IPS-18a (cell line): ENCODE results near the gene FRMD3.

Experiments used
- H3K27ac ChIP-seq: one replicate; pipeline ENCODE4 v1.5.1; 2013; ENCODE audit warnings: low read length
- H3K27me3 ChIP-seq: one replicate; pipeline ENCODE4 v1.6.1; 2013; ENCODE audit warnings: mild to moderate bottlenecking, low read length; ENCODE audit not compliant: control insufficient read depth, insufficient read depth
- H3K36me3 ChIP-seq: one replicate; pipeline ENCODE4 v1.6.1; 2013; ENCODE audit warnings: low read depth, low read length; ENCODE audit not compliant: control insufficient read depth
- H3K4me1 ChIP-seq: one replicate; pipeline ENCODE4 v1.6.1; 2013; ENCODE audit warnings: low read depth, low read length; ENCODE audit not compliant: control insufficient read depth
- H3K4me3 ChIP-seq: one replicate; pipeline ENCODE4 v1.5.1; 2013; ENCODE audit warnings: low read length
- H3K9ac ChIP-seq: one replicate; pipeline ENCODE4 v1.6.1; 2013; ENCODE audit warnings: mild to moderate bottlenecking, low read length, moderate library complexity
- H3K9me3 ChIP-seq: one replicate; pipeline ENCODE4 v1.6.1; 2013; ENCODE audit warnings: low read depth, low read length; ENCODE audit not compliant: control insufficient read depth

The FRMD3 gene

DNA sequence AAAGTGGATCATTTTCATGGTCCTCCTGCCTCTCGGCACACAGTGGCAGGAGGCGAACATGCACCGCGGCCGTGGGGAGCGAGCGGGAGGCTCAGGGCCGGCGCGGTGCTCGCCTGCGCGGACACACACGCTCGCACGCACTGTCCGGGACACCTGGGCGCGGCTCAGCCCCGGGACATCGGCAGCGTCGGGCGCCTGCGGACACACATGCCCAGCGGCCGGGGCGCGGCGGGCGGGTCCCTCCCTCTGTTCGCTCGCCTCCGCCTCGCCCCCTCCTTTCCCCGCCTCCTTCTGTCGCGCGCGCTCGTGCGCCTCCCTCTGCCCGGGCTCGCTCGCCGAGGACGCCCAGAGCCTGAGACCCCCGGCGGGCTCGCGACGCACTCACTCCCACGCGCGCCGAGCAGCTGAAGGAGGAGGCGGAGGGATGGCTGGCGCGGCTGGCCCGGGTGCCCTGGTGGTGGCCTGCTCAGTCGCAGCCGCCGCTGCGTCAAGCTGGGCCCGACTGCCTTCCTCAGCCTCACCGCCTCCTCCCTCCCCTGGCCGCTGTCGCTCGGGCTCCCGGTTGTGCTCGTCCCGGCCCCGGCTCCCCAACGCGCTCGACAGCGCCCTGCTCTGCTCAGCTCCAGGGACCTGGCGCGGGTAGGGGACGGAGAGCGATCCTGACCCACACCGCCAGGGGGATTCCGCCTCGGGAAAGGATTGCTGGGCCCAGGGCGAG lies at the start of gene FRMD3:
Gene FRMD3, minus strand, starts transcription at position 230 of the 718 bp plus-strand sequence. Its CDS starts 170 bp downstream, at position 60.
- H3K4me3 ChIP-seq, result peak within 1 kb of the TSS; percentile 69
- no peak within 1 kb of the TSS for H3K27ac ChIP-seq
- H3K9me3 ChIP-seq, result no peaks in the 10 kb centered on the region
- peaks cover 53% of the 10 kb centered on the region for H3K27me3 ChIP-seq
- no peaks in the 10 kb centered on the region for H3K36me3 ChIP-seq
- H3K9ac ChIP-seq, result no peak within 1 kb of the TSS
- H3K4me1 ChIP-seq, result no peaks in the 10 kb centered on the region

DNA sequence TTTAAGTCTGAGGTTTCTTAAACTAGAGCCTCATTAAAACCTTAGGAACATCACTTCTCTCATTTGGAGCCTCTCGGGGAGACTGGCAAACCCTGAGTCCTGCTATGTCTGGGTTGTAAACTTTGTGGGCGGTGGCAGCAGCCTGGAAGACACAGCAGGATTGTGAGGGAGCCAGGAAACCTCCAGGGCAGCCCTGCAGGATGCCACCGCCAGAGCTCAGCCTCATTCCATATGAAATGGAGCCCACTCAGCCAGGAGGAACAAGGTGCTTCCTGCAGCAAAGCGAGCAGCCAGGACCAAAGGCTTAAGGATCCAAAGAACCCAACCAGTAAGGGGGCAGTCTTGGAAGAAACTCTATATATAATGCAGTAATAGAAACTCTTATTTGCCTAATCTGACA lies 46.8 kb upstream of the FRMD3 start:
- Histone ChIP-seq H3K9me3 (no peaks in the 10 kb centered on the region), H3K4me3 (no peak overlapping the region), H3K36me3 (no peaks in the 10 kb centered on the region), H3K9ac (no peak overlapping the region), H3K27ac (no peak overlapping the region), H3K27me3 (no peaks in the 10 kb centered on the region), H3K4me1 (no peaks in the 10 kb centered on the region)

DNA sequence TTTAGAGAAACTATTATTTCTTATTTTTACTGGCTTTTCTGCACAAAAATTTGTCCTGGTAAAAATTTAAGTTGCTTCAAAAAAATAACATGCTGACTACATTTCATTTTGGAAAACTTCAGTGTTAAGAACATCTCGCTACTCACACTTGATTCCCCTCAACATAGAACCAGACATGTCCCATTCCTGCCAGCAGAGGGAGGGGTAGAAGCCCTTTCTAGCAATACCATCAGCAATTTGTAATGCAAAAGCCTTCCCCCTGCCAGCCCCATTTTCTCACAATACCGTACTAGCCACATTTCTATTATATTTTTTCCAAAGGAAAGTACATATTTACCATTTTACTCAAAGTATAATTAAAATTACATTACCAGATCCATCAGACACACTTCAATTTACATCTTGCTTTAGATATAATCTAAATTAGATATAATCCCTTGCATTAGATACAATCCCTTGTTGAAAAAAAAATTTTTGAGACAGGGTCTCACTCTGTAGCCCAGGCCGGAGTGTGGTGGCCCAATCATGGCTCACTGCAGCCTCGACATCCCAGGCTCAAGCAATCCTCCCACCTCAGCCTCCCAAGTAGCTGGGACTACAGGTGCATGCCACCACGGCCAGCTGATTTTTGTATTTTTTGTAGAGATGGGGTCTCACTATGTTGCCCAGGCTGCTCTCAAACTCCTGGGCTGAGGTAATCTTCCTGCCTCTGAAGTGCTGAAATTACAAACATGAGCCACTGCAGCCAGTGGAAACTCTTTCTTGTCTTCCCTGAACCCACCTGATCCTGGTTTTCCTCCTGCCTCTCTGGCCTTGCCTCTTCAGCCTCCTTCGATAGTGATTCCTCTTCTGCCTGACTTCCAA lies 45.2 kb upstream of the FRMD3 start:
- H3K4me1 ChIP-seq, result no peaks in the 10 kb centered on the region
- H3K27me3 ChIP-seq, result no peaks in the 10 kb centered on the region
- no peaks in the 10 kb centered on the region for H3K36me3 ChIP-seq
- H3K9me3 ChIP-seq, result no peaks in the 10 kb centered on the region
- H3K4me3 ChIP-seq, result no peak overlapping the region
- no peak overlapping the region for H3K9ac ChIP-seq
- no peak overlapping the region for H3K27ac ChIP-seq

DNA sequence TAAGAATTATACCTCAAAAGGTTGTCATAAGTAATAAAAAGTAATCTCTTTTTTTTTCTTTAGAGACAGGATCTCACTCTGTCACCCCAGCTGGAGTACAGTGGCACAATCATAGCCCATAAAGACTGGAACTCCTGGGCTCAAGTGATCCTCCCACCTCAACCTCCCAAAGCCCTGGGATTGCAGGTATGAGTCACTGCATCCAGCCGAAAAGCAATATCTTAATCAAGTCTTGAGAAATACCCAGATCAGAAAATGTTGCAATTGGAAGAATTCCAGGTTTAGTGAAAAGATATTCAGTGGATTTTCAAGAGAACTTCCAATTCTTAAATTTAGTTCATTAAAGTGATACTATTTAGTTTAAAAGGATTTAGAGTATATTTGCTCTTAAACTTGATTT lies 43.8 kb upstream of the FRMD3 start:
- H3K36me3 ChIP-seq, result no peaks in the 10 kb centered on the region
- no peaks in the 10 kb centered on the region for H3K27me3 ChIP-seq

DNA sequence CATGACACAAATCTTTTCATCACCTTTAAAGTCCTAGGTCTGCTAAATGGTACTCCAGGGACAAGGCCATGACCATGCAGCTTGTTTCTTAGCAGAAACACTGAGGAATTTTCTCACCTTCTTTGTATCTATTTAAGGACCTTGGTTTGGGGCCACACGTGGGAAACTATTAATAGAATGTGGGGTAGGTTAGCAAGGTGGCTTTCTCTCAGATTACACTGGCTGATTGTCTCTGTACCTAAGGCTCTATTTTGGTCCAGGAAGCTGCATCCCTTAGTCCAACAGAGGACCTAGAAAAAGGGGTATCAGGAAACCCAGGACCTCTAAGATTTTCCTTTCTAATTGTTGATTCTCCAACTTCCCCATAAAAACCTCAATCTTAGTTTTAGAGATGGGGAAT lies 36.3 kb upstream of the FRMD3 start:
- Histone ChIP-seq H3K27me3 (no peaks in the 10 kb centered on the region), H3K4me3 (no peak overlapping the region), H3K9ac (no peak overlapping the region), H3K27ac (no peak overlapping the region), H3K4me1 (no peaks in the 10 kb centered on the region), H3K36me3 (no peaks in the 10 kb centered on the region), H3K9me3 (no peaks in the 10 kb centered on the region)

More for the DNA sequence above, 43.8 kb upstream of the FRMD3 start:
- Histone ChIP-seq H3K27ac (no peak overlapping the region), H3K4me3 (no peak overlapping the region), H3K9ac (no peak overlapping the region), H3K9me3 (no peaks in the 10 kb centered on the region), H3K4me1 (no peaks in the 10 kb centered on the region)

DNA sequence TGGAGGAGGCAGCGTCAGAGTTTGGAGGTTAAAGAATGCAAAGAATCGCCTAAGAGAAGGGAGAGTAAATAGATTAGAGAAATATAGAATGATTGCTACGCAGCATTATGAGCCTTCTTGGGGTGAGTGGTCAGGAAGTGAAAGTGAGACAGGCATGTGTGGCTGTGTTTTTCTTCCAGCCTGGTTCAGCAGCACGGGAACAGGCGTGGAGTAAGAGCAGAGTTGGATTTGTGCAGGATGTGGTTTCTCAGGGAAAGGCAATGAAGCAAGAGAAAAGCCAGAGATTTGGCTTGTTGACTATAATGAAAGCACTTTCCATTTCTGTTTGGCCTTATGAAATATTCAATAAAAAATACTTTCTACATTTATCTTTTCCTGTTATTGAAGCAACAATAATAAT lies 34.3 kb upstream of the FRMD3 start:
- Histone ChIP-seq H3K9ac (no peak overlapping the region), H3K27ac (no peak overlapping the region), H3K4me1 (no peaks in the 10 kb centered on the region), H3K27me3 (no peaks in the 10 kb centered on the region), H3K4me3 (no peak overlapping the region), H3K9me3 (no peaks in the 10 kb centered on the region), H3K36me3 (no peaks in the 10 kb centered on the region)

DNA sequence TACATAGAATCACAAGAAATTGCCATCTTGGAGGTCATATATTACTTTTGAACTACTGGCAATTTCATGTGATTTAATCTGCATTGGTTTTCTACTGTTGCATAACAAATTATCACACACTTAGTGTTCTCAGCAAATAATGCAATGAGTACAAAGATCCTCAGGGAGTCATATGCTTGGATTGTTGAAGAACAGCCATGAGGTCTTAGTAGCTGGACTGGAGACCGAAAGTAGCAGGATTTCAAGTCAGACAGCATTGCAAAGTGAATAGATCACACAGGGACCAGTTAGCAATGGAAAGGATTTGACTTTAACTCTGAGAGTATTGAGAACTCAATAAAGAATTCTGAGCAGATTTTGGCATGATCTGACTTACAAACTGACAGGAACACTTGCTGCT lies 32.2 kb upstream of the FRMD3 start:
- Histone ChIP-seq H3K36me3 (no peaks in the 10 kb centered on the region), H3K4me1 (no peaks in the 10 kb centered on the region), H3K27me3 (no peaks in the 10 kb centered on the region), H3K27ac (no peak overlapping the region), H3K4me3 (no peak overlapping the region), H3K9me3 (no peaks in the 10 kb centered on the region), H3K9ac (no peak overlapping the region)

DNA sequence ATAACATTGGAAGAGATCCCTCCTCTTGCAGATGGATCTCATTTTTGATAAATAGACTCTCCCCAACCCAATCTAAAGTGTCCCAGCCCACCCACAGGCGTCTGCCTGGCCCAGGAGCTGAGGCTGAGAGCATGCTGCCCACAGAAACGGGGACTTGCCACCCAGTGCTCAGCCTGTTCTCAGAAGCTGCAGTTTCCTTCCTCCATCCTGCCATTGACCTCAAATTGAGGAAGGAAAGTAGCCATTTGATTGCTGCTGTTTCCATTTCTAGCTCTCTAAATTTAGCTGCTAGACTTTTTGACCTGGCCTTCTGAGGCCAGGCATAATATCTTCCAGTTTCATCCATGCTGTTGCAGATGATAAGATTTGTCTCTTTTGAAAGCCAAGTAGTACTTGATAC lies 31.1 kb upstream of the FRMD3 start:
- Histone ChIP-seq H3K4me1 (no peaks in the 10 kb centered on the region), H3K4me3 (no peak overlapping the region), H3K27me3 (no peaks in the 10 kb centered on the region), H3K9ac (no peak overlapping the region), H3K36me3 (no peaks in the 10 kb centered on the region), H3K9me3 (no peaks in the 10 kb centered on the region), H3K27ac (no peak overlapping the region)

DNA sequence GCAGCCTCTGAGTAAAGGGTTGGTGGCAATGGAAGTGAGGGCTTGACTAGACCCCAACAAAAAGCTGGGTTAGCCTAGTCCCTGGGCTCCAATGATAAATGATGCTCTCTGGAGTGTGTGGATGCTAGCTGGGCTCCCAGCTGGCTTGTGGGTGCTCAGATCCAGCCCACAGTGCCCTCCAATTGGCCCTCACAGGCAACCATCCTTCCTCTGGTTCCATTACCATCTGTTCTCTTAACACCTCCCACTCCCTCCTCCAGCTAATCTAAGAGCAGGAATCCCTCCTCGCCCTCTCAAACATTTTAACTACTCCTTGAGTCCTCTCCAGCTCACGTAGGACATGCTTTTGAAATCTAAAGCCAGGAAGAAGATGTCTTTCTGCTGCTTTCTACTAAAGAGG lies 25.2 kb upstream of the FRMD3 start:
- Histone ChIP-seq H3K27me3 (no peaks in the 10 kb centered on the region), H3K36me3 (no peaks in the 10 kb centered on the region), H3K9me3 (no peaks in the 10 kb centered on the region), H3K4me1 (no peaks in the 10 kb centered on the region), H3K4me3 (no peak overlapping the region), H3K27ac (no peak overlapping the region), H3K9ac (no peak overlapping the region)

DNA sequence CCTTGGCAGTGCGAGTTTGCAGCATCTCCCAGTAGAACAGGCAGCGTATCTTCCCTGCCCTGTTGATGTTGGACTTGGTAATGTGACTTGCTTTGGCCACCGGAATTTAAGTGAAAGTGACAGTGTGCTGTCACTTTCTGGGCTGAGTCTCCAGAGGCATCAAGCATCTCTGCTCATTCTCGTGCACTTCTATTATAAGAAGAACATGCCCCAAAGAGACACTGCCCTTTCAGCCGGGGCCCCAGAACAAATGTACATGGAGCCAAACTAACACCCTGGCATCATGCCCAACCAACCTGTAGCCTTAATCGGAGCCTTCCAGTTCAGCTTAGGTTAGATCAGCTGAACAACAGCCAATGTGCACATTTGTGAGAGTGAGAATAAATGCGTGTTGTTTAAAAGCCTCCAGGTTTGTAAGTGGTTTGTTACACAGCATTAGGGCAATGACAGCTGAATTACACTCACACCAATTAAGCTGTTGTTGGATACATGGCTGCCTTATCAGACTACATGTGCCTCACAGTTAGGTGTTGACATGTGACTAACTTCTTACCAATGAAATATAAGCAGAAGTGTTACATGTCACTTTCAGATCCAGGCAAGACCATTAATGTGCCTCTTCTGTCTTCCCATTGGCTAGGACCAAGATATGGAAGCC lies 22.1 kb upstream of the FRMD3 start:
- Histone ChIP-seq H3K27ac (no peak overlapping the region), H3K27me3 (no peaks in the 10 kb centered on the region), H3K4me3 (no peak overlapping the region), H3K4me1 (no peaks in the 10 kb centered on the region), H3K36me3 (no peaks in the 10 kb centered on the region), H3K9ac (no peak overlapping the region), H3K9me3 (no peaks in the 10 kb centered on the region)

DNA sequence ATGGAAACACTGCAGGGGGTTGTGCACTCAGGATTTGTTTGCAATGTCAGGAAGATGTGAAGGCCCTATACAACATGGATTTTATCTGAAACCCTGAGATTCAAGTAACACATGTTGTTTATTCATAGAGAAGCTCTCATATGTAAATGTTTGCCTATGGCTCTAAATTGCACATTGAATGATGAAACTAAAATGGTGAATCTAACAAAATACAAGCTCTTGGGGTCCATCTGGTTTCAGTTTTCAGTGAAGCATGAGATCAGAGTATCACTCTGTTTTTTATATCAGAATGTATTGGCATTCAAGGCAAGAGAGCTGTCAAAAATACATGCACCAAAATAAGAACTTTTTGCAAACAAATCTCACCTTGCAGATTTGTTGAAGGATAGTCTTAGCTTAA lies 19.6 kb upstream of the FRMD3 start:
- no peaks in the 10 kb centered on the region for H3K4me1 ChIP-seq
- no peak overlapping the region for H3K4me3 ChIP-seq
- H3K27me3 ChIP-seq, result no peaks in the 10 kb centered on the region
- no peaks in the 10 kb centered on the region for H3K9me3 ChIP-seq
- no peaks in the 10 kb centered on the region for H3K36me3 ChIP-seq
- H3K9ac ChIP-seq, result no peak overlapping the region
- H3K27ac ChIP-seq, result no peak overlapping the region
